D341Med (cell line): ENCODE measurements around the gene RALGPS1.
"Not testable (repeated sequence)": the region's sequence is repeated elsewhere in the genome, so short reads cannot be mapped to it uniquely, and the experiment has no call there.

Source experiments
- DNase-seq: peaks from one replicate; pipeline ENCODE4 v3.0.0; 2012; ENCODE audit warnings: low spot score

Gene RALGPS1

GRCh38 chr9:126989847-126990842 is 75.6 kb downstream of the RALGPS1 start:
- no peak for DNase-seq

GRCh38 chr9:126991183-126991582 is 76.6 kb downstream of the RALGPS1 start:
- DNase-seq: no peak

GRCh38 chr9:126992427-126992826 is 77.8 kb downstream of the RALGPS1 start:
- DNase-seq: no peak

- no peak for DNase-seq
Measured at GRCh38 chr9:126999315-127000068, 84.9 kb downstream of the RALGPS1 start.

- DNase-seq: no peak
Measured at GRCh38 chr9:127004946-127005769, 90.6 kb downstream of the RALGPS1 start.

- no peak for DNase-seq
Measured at GRCh38 chr9:127005770-127006314, 91.3 kb downstream of the RALGPS1 start.

GRCh38 chr9:127007638-127008037 is 93.1 kb downstream of the RALGPS1 start:
- no peak for DNase-seq

- no peak for DNase-seq
Measured at GRCh38 chr9:127008076-127008475, 93.5 kb downstream of the RALGPS1 start.

GRCh38 chr9:127011772-127012171 is 97.2 kb downstream of the RALGPS1 start:
- DNase-seq: no peak

- DNase-seq: peak; percentile 46
Measured at GRCh38 chr9:127012250-127012649, 97.7 kb downstream of the RALGPS1 start.

- no peak for DNase-seq
Measured at GRCh38 chr9:127013597-127013996, 99.0 kb downstream of the RALGPS1 start.

GRCh38 chr9:127014216-127014909 is 99.8 kb downstream of the RALGPS1 start:
- DNase-seq: no peak

- no peak for DNase-seq
Measured at GRCh38 chr9:127014910-127015540, 100.4 kb downstream of the RALGPS1 start.

GRCh38 chr9:127015921-127016512 is 101.4 kb downstream of the RALGPS1 start:
- no peak for DNase-seq

- DNase-seq: not testable (repeated sequence)
Measured at GRCh38 chr9:127017979-127018378, 103.4 kb downstream of the RALGPS1 start.

- DNase-seq: no peak
Measured at GRCh38 chr9:127018935-127019334, 104.4 kb downstream of the RALGPS1 start.

GRCh38 chr9:127020036-127020801 is 105.6 kb downstream of the RALGPS1 start:
- DNase-seq: no peak

- DNase-seq: no peak
Measured at GRCh38 chr9:127020802-127021078, 106.2 kb downstream of the RALGPS1 start.

- DNase-seq: peak; percentile 89
Measured at GRCh38 chr9:127021664-127022363, 107.2 kb downstream of the RALGPS1 start.
